Measurements from ENCODE around the gene EYS.

DNA sequence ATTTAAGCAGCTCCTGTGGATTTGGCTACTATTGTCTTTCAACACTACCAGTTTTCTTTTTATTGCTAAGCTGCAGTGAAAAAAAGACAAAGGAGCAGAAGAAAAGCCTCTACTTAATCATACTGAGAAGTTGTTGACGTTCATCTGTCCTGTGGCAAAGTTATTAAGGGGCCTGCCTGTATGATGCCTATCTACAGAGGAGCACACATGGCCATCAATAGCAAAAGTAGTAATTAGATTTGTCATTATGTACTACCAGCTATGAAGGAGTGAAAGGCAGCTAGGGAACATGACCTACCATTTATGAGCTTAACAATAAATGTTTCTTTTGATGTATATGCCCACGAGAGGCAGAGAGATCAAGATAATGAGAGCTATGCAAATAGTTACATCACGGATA is 1450.5 kb downstream of the EYS start:
- TF ChIP-seq SP1 (IDR thresholded peaks at IDR 0.05) (no peak), EGR1 (IDR thresholded peaks at IDR 0.05; ENCODE audit: low read depth in 2 of 2) (no peak), YY1 (IDR thresholded peaks at IDR 0.05) (no peak), TAF1 (conservative IDR thresholded peaks at IDR 0.05) (no peak), HNF4A (conservative IDR thresholded peaks at IDR 0.05) (no peak), GABPA (IDR thresholded peaks at IDR 0.05 in 1 of 2, conservative IDR thresholded peaks at IDR 0.05 in 1 of 2) (no peak), RAD21 (IDR thresholded peaks at IDR 0.05) (no peak)
- TF ChIP-seq, protein P1, sequence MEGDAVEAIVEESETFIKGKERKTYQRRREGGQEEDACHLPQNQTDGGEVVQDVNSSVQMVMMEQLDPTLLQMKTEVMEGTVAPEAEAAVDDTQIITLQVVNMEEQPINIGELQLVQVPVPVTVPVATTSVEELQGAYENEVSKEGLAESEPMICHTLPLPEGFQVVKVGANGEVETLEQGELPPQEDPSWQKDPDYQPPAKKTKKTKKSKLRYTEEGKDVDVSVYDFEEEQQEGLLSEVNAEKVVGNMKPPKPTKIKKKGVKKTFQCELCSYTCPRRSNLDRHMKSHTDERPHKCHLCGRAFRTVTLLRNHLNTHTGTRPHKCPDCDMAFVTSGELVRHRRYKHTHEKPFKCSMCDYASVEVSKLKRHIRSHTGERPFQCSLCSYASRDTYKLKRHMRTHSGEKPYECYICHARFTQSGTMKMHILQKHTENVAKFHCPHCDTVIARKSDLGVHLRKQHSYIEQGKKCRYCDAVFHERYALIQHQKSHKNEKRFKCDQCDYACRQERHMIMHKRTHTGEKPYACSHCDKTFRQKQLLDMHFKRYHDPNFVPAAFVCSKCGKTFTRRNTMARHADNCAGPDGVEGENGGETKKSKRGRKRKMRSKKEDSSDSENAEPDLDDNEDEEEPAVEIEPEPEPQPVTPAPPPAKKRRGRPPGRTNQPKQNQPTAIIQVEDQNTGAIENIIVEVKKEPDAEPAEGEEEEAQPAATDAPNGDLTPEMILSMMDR (IDR thresholded peaks at IDR 0.05; ENCODE audit: low read depth, low read length, missing input control), result no peak
- TF ChIP-seq, protein P2, sequence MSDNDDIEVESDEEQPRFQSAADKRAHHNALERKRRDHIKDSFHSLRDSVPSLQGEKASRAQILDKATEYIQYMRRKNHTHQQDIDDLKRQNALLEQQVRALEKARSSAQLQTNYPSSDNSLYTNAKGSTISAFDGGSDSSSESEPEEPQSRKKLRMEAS (IDR thresholded peaks at IDR 0.05), result no peak
